NCI-H748 (cell line): ENCODE data around the gene VASP.

Experiments used
- DNase-seq: peaks from one replicate; lab custom pipeline; 2025; ENCODE audit not compliant: unreplicated experiment; lab: John Stamatoyannopoulos, UW

Gene VASP

GRCh38 chr19:45547965-45548609, 40.8 kb downstream of the VASP start:
- DNase-seq: no peak

GRCh38 chr19:45553464-45553863, 46.2 kb downstream of the VASP start:
- no peak for DNase-seq

- DNase-seq: no peak
Measured at GRCh38 chr19:45554481-45554880, 47.2 kb downstream of the VASP start.

- DNase-seq: no peak
Measured at GRCh38 chr19:45556835-45557234, 49.6 kb downstream of the VASP start.

DNA sequence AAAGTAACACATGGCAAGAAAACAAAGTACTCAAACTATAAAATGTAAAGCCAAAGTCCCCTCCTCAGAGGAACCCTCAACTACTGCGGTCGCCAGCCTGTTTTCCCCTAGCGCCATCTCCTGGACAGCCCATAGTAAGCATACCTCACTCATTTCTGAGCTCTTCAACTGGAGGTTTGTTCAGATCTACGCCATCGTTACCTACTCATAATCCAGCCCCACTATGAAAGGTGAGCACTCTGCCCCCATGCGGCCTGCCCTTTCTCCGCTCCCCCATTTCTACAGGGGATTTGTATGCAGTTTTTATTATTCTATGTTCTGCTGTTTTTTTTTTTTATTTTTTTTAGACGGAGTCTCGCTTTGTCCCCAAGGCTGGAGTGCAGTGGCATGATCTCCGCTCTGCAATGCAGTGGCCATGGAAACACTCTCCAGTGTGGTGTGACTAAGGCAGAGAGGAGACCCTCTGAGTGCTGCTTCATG, 51.2 kb downstream of the VASP start:
- DNase-seq: peak; percentile 78

DNA sequence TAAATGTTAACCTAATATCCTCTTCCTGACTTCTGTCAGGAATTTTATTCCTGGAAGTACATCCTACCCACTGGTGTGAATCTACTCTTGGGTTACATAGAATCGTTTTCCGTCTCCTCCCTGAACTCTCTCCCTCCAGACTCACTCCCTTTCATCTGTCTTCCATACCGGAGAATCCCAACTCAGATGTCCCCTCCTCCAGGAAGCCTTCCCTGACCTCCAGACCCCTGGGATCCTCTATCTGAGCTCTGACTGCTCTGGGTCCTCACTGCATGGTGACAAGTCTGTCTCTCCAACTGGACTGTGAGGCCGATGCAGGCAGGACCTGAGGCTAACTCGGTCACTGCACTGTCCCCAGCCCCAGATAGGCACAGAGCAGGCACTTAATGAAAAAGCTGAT, 52.8 kb downstream of the VASP start:
- no peak for DNase-seq

DNA sequence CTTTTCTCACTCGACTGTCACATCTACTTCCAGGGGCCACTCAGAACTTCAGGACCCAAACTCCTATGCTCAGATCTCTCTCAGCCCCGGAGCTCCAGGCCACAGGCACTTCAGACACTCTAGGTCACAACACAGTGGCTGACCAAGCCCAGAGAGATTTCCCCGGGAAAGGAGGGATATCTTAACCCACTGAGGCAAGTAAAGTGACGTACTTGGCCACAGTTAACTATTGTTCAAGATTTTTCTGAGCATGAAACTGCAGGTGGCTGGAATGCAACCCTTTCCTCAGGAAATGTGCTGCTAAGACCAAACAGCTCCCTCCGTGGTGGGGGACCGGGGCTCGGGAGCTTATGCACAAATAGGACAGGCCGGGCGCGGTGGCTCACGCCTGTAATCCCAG, 53.4 kb downstream of the VASP start:
- no peak for DNase-seq

DNA sequence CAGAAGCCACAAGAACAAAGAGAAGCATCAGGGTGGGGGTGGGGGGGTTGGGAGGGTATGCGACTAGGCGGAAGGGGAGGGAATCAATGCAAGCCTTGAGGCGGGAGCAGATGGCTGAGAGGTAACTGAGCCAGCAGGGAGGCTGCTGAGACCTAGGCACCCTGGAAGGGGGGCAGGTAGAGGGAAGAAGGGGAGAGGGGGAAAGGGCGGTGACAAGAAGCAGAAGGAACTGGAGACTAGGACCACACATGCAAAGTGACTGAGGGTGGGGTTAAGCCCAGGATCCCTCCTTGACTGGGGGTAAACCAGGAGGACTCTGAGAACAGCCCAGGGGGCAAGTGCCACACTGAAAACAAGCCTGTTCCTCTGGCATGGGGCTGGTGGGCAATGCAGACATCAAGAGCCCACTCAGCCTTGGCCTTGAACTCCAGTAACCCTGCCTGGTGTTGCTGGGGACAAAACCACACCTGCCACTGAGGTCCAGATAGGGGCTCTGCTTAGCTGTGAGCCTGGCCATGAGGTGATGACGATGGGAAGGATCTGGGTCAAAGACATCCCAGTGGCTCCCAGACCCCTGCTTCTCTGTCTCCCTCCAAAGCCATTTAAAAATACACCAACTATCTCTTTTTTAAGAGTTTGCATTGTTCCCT, 57.0 kb downstream of the VASP start:
- DNase-seq: no peak

DNA sequence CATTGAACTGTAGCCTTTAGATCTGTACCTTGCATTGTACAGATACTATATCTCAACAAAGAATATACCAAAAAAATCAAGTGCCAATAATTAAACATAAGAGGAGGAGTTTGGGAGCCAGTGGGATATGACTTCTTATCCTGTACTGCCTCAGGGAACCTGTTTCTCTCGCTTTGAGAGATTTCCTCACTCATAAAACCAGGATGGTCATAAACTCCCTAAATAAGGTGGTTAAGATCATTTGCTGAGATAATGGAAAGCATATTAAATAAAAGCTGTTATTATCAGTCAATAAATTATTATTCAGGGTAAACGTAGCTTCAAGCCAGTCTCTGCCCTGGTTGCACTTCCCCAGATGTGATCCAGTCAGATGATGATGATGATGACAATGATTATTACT, 60.3 kb downstream of the VASP start:
- DNase-seq: no peak

DNA sequence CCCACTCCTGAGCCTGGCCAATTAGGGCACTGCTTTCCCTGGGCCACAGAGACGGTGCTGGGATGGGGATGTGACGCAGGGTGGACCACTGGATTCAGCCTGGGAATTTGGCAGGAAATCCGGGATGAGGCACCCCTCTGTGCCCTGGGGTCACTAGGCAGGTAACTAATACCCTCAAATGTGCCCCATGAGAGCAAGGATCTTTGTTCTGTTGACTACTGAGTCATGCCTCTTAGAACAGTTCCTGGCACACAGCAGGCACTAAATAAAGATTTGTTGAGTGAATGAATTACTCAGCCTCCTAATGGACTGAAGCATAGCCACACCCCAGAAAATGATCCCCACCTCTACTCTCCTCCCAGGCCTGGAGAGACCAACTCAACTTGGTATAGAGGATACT, 61.5 kb downstream of the VASP start:
- no peak for DNase-seq

DNA sequence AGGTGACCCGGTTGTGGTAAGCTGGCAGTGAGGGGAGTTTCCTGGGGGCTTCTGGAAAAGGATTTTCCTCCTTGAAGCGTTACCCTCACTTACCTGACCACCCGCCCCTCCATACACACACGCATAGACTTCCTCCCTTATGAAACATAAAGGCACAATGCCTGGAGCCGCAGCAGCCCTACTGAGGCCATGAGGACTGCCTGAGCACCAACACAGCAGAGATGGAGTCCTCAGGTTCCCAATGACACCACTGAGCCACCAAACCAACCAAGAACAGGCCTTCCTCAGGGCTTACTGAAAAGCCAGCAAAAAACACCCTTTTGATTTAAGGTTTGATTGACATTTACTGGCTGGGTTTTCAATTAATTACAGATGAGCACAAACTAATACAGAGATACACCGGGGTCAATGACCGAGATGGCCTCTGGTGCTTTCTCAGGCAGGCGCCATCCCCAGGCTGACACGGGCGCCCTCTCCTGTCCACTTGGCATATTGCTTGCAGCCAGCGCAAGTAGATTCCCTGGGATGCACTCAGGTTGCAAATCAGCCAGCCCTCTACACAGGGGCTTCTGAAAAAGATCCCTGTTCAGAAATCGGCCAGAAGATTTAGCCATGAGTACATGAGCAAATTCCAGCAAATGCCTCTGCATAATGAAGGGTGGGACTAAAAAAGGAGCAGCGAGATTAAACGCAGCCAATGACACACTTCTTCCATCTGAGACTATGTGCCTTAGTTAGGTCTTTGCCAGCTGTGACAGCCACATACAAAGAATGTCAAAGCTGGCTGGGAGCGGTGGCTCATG, 62.5 kb downstream of the VASP start:
- DNase-seq: peak; percentile 58

GRCh38 chr19:45571457-45572220, 64.4 kb downstream of the VASP start:
- no peak for DNase-seq

GRCh38 chr19:45574526-45574925, 67.2 kb downstream of the VASP start:
- DNase-seq: no peak

DNA sequence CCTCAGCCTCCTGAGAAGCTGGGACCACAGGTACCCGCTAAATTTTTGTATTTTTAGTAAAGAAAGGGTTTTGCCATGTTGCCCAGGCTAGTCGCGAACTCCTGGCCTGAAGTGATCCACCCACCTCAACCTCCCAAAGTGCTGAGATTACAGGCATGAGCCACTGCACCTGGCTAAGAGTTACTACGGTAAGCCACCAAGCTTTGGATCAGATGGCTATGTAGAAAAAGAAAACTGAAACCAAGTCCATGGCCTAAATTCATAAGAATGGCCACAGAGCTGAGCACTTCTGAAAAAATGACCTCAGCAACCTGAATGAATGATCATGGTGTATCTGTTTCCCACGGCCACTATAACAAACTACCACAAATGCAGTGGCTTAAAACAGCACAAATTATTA, 67.9 kb downstream of the VASP start:
- no peak for DNase-seq
